Activated T-cell treated with anti-CD3 and anti-CD28 coated beads, Interleukin-2, amount 50 U/mL, for 1 hour (primary cell): Measurements from ENCODE around the gene HBB.

Experiments used
- DNase-seq: peaks from one replicate; pipeline ENCODE4 v3.0.0-alpha.2; 2020

The HBB gene

GRCh38 chr11:5246772-5247471 is 20.1 kb upstream of the HBB start:
- DNase-seq: no peak

DNA sequence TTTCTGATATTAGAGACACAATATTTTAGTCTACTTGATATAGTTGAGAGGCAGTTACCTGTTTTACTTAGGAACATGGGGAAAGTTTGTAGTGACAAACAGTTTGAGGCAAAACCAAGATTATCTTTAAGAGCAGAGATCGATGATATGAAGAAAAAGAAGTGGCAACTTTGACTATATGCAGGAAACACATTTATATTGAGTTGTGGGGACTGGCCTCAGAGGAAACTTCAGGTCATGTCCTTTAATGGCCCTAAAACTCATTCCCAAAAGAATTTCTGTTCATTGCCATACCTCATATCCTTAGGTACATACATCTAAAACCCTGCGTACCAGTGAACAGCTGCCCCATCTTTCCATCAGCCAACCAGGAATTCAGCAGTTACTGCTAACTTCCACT is 18.3 kb upstream of the HBB start:
- DNase-seq: no peak

- no peak for DNase-seq
These were observed 16.9 kb upstream of the HBB start for GRCh38 chr11:5243816-5244180.

DNA sequence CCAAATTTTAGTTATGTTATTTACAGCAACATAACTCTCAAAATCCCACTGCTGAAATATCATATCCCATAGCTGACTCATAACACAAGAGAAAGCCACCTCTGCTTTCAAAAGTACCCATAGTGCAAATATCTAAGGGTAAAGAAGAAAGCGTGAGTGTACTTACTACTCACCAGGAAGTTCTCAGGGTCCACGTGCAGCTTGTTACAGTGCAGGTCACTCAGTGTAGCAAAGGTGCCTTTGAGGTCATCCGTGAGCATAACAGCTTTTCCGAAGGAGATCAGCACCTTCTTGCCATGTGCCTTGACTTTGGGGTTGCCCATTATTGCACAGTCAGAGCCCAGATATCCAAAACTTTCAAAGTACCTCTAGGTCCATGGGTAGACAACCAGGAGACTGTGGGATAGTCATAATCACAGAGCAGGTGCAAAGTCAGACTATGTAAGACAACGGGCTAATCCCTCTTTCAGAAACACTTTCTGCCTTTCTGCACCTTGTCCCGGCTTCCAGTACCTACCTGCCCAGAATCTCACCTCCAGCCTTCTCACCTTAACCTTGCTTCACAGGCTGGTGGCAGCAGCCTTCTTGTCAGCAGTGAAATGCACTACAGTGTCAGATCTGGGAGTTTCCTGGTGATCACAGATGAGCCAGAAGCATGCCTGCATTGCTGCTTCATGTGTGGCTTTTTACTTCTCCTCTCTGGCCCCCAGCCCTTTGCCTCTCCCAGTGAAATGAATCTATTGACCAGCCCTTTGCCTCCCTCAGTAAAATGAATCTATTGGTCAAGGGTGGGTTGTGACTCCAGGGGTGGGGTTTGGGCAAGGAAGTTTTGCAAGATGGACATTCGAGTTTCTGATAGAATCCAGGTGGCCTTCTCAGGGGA is 16.3 kb upstream of the HBB start:
- DNase-seq: no peak

DNA sequence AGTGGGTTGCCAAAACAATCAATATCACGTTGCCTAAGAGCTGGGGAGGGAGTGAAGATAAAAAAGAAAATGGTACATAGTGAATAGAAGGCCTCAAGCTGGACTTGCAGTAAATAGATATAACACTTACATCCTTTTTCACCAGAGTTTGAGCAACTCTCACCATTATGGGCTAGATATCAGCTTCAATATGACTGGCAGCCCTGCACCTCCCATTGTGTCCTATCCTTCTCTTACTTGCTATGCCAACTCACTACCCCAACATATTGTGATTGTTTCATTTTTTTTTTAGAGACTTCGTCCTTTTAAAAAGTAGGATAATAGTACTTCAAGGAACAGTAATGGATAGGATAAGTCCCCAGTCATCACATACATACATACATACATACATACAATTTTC is 15.3 kb upstream of the HBB start:
- DNase-seq: no peak

GRCh38 chr11:5241458-5241857 is 14.6 kb upstream of the HBB start:
- DNase-seq: no peak

DNA sequence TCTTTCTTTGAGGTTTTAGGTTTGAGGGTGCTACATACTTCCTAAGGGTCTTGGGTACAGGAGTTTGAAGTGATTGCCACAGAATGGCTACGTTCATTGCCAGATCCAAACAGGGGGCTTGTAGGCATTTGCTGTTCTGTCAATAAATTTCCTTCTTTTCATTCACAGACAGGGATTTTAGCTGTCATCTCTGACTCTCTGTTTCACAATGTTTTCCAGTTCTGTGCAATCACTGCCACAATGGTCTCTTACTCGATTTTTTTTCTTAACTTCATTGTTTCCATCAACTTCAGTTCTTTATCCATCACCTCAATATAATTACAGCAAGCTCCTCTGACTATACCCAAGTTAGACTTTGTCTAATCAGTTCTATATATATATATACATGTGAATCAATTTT is 13.6 kb upstream of the HBB start:
- no peak for DNase-seq

DNA sequence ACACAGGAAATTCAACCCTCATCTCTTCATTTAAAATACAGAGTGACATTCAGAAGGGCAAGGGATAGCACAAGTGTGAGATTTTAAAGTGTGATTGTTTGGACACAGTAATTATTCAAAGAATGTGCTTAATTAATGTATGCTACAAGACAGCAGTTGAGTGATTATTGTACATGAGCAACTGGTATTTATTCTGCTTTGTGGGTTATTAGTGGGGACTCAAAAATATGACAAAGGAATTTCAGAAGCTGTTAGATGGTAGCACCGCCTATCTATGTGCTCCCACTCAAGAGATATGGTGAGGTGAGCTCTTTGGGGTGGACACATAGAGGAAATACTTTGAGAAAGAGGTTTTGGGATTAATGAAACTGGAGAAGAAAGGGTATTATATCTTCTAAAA is 13.2 kb upstream of the HBB start:
- no peak for DNase-seq

GRCh38 chr11:5239046-5239445 is 12.2 kb upstream of the HBB start:
- no peak for DNase-seq

DNA sequence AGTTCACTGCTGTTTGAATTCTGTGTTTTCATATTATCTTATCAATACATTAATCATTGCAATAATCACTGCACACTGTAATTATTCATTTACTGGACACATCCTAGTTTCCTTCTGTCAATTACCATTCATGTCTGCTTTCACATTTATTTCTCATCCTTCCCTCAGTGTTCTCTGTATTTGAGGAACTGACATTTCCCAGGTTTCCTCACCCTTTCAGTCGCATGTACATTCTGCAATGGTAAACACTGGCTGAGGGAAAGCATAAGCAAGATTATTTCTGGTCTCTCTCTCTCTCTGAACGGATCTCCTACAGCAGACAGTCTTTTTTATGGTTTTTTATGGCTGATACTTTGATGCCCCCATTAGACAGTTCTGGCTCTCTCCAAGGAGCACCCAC is 11.6 kb upstream of the HBB start:
- no peak for DNase-seq

- DNase-seq: no peak
These were observed 10.5 kb upstream of the HBB start for GRCh38 chr11:5237420-5237819.

- no peak for DNase-seq
These were observed 8.7 kb upstream of the HBB start for GRCh38 chr11:5235364-5236095.

- DNase-seq: no peak
These were observed 7.5 kb upstream of the HBB start, which contains the start of gene HBD for GRCh38 chr11:5234381-5234834. HBD (minus strand) TSS chr11:5234483; CDS start chr11:5234433, 50 bp downstream.

DNA sequence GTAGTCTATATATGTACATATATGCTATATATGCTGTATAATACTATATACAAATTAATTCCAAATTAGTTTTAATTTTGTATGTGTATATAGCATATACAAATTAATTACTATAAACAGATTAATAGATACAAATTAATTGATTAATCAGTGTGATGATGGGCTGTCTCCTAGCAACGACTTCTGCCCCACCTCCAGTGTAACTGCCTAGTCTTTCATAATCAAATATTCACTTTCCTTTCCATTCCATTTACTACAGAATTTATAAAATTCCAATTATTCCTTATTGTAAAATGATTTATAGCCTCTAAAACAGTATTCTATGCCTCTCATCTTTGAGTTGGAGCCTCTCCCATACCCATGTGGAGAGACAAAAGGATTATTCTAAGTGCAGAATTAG is 6.4 kb upstream of the HBB start:
- no peak for DNase-seq

DNA sequence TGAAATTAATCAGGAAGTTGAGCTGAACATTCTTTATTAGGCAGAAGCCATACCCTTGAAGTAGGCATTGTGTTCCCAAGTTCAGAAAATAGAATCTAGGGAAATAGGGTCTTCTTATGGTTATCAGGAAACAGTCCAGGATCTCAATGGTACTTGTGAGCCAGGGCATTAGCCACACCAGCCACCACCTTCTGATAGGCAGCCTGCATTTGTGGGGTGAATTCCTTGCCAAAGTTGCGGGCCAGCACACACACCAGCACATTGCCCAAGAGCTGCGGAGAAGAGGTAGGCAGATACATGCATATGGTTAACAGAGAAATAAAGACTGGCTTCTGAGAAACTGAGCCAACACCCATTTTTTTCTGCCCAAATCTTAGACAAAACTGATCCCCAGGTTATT is 6.0 kb upstream of the HBB start:
- no peak for DNase-seq

DNA sequence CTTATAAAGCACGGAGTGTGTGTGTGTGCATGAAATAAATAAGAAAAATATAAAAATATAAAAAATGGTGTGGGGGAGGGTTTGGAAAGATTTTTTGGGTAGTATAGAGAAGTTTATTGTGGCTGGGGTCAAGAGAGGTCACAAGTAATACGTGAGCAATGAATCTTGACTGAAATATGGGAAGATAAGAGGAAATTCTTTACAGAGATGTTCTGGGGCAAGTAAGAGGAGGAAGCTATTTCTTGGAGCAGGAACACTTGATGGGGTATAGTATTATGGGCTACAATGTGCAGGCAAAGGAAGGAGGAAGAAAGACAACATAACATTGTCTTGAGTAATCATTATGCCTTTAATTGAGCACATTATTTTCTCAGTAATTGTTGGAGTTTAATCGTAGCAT is 5.3 kb upstream of the HBB start:
- DNase-seq: no peak

GRCh38 chr11:5231111-5231510 is 4.2 kb upstream of the HBB start:
- no peak for DNase-seq

GRCh38 chr11:5230266-5230665 is 3.4 kb upstream of the HBB start:
- no peak for DNase-seq

DNA sequence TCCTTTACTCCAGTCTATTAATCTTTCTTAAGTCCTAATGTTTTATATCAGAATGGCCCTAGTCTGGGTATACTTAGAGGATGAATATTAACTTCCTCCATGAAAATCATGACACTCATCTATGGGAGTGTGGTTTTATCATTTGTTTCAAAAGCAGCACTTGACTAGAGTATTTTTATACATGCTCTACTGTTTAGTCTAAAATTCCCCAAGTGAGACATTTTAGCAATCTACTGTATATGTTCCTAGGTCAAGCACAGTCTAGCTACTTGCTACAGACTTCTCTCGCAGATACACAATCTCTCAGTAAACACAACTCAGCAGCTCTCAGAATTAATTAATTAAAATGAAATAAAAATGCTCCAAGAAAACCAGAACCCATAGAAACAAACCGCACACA is 2.9 kb upstream of the HBB start:
- DNase-seq: no peak

- no peak for DNase-seq
These were observed 2.5 kb upstream of the HBB start for GRCh38 chr11:5229356-5229755.

GRCh38 chr11:5228124-5228523 is 1.3 kb upstream of the HBB start:
- no peak for DNase-seq

DNA sequence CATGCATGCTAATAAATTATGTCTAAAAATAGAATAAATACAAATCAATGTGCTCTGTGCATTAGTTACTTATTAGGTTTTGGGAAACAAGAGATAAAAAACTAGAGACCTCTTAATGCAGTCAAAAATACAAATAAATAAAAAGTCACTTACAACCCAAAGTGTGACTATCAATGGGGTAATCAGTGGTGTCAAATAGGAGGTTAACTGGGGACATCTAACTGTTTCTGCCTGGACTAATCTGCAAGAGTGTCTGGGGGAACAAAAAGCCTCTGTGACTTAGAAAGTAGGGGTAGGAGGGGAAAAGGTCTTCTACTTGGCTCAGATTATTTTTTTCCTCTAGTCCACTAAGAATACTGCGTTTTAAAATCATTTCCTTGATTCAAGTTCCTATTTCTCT is 810 bp upstream of the HBB start:
- no peak for DNase-seq

GRCh38 chr11:5225480-5225871 is 1.4 kb downstream of the HBB start:
- no peak for DNase-seq
